H54 (cell line): Measurements from ENCODE around the gene PCDH9.
"Not testable (repeated sequence)": the region's sequence is repeated elsewhere in the genome, so short reads cannot be mapped to it uniquely, and the experiment has no call there.

Experiments
- DNase-seq: peaks from one replicate; pipeline ENCODE4 v3.0.0; 2011; ENCODE audit warnings: low spot score, mixed read lengths; ENCODE audit not compliant: insufficient read length
- FAIRE-seq: peaks from 3 replicates; lab custom pipeline; 2011; peaks lifted over from hg19 to GRCh38; lab: Jason Lieb, UNC
- POLR2A ChIP-seq: IDR thresholded peaks from 2 replicates; pipeline ENCODE4 v1.6.1; 2011; ENCODE audit warnings: low read depth, mild to moderate bottlenecking, low read length

Gene PCDH9

GRCh38 chr13:66623129-66623820 lies 606.9 kb downstream of the PCDH9 start:
- no peak for TF ChIP-seq POLR2A
- FAIRE-seq, result no peak
- DNase-seq, result no peak

- FAIRE-seq, DNase-seq: not testable (repeated sequence)
These were observed 608.2 kb downstream of the PCDH9 start for GRCh38 chr13:66621906-66622447.

- DNase-seq (peak; percentile 3), FAIRE-seq (no peak)
- TF ChIP-seq POLR2A, result no peak
These were observed 611.4 kb downstream of the PCDH9 start for GRCh38 chr13:66618702-66619101.

- no peak for FAIRE-seq
- no peak for TF ChIP-seq POLR2A
- no peak for DNase-seq
These were observed 612.4 kb downstream of the PCDH9 start for GRCh38 chr13:66617786-66618185.

GRCh38 chr13:66612983-66613382 lies 617.2 kb downstream of the PCDH9 start:
- no peak for DNase-seq
- TF ChIP-seq POLR2A, result no peak
- FAIRE-seq, result no peak

- TF ChIP-seq POLR2A, result no peak
- FAIRE-seq (no peak), DNase-seq (no peak)
These were observed 643.6 kb downstream of the PCDH9 start for GRCh38 chr13:66586489-66586888.

- no peak for DNase-seq
- no peak for FAIRE-seq
- TF ChIP-seq POLR2A, result no peak
These were observed 644.4 kb downstream of the PCDH9 start for GRCh38 chr13:66585669-66586203.

GRCh38 chr13:66581675-66582074 lies 648.5 kb downstream of the PCDH9 start:
- DNase-seq (no peak), FAIRE-seq (no peak)
- TF ChIP-seq POLR2A, result no peak

- FAIRE-seq, result no peak
These were observed 651.8 kb downstream of the PCDH9 start for GRCh38 chr13:66578305-66578704.

GRCh38 chr13:66577358-66577757 lies 652.8 kb downstream of the PCDH9 start:
- DNase-seq, result no peak
- FAIRE-seq, result no peak

More at GRCh38 chr13:66578305-66578704, 651.8 kb downstream of the PCDH9 start:
- no peak for DNase-seq
- no peak for TF ChIP-seq POLR2A

GRCh38 chr13:66576381-66576780 lies 653.8 kb downstream of the PCDH9 start:
- no peak for FAIRE-seq
- TF ChIP-seq POLR2A, result no peak
- DNase-seq, result no peak

More at GRCh38 chr13:66577358-66577757, 652.8 kb downstream of the PCDH9 start:
- no peak for TF ChIP-seq POLR2A

- no peak for TF ChIP-seq POLR2A
- no peak for FAIRE-seq
These were observed 655.5 kb downstream of the PCDH9 start for GRCh38 chr13:66574606-66575005.

GRCh38 chr13:66567899-66568612 lies 662.1 kb downstream of the PCDH9 start:
- no peak for FAIRE-seq
- no peak for DNase-seq
- TF ChIP-seq POLR2A, result no peak

More at GRCh38 chr13:66574606-66575005, 655.5 kb downstream of the PCDH9 start:
- no peak for DNase-seq

GRCh38 chr13:66565279-66565678 lies 664.9 kb downstream of the PCDH9 start:
- DNase-seq (no peak), FAIRE-seq (no peak)
- TF ChIP-seq POLR2A, result no peak
